Kidney epithelial cell (primary cell): ENCODE measurements around the gene PRDM10. TPM values are rescaled to one million over a fixed set of nuclear protein-coding genes. Genes with fewer than 3 reads are reported as not detected.
A peak's percentile ranks its signal among the peaks of the same experiment; 100 is the strongest.

Experiments used
- DNase-seq: peaks from one replicate; pipeline ENCODE4 v3.0.0-alpha.2; 2010; ENCODE audit warnings: low read depth
- H3K27me3 ChIP-seq: 2 replicates; pipeline ENCODE4 v1.6.0; 2011; ENCODE audit warnings: low read length; ENCODE audit not compliant: control insufficient read depth, insufficient read depth
- H3K36me3 ChIP-seq: 2 replicates; pipeline ENCODE4 v1.5.1; 2011; ENCODE audit warnings: low read length; ENCODE audit not compliant: control insufficient read depth, insufficient read depth
- H3K4me3 ChIP-seq: 2 replicates; pipeline ENCODE4 v1.5.1; 2011; ENCODE audit warnings: low read depth, mild to moderate bottlenecking, control low read depth, low read length
- total RNA-seq: library from RNA; depleted of rRNA; stranded (reverse); fragments of >200 nt; gene quantifications from 2 replicates; pipeline ENCODE4 v1.2.3, GENCODE V29; 2015
- TF ChIP-seq, protein P1 (sequence below): IDR thresholded peaks from 2 replicates; pipeline ENCODE4 v1.5.1; 2011; ENCODE audit warnings: mild to moderate bottlenecking, moderate library complexity, low read length, control low read depth, inconsistent platforms; ENCODE audit not compliant: insufficient read depth, poor library complexity, severe bottlenecking

Gene PRDM10
- total RNA-seq, 1 donor from 2014 or later: 7.1 TPM

DNA sequence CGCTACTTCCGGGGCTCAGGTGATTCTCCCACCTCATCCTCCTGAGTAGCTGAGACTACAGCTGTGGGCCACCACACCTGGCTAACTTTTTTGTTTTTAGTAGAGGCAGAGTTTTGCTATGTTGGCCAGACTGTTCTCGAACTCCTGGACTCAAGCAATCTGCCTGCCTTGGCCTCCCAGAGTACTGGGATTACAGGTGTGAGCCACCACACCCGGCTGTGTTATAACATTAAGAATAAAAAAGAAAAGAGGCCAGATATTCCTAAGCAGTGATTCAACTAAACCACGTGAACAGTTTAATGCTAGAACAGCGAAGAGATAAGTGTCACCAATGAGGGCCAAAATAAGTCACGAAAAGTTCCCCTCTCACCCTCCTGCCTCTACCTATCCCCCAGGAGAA is 3.7 kb downstream of the PRDM10 start:
- TF ChIP-seq, protein P1, sequence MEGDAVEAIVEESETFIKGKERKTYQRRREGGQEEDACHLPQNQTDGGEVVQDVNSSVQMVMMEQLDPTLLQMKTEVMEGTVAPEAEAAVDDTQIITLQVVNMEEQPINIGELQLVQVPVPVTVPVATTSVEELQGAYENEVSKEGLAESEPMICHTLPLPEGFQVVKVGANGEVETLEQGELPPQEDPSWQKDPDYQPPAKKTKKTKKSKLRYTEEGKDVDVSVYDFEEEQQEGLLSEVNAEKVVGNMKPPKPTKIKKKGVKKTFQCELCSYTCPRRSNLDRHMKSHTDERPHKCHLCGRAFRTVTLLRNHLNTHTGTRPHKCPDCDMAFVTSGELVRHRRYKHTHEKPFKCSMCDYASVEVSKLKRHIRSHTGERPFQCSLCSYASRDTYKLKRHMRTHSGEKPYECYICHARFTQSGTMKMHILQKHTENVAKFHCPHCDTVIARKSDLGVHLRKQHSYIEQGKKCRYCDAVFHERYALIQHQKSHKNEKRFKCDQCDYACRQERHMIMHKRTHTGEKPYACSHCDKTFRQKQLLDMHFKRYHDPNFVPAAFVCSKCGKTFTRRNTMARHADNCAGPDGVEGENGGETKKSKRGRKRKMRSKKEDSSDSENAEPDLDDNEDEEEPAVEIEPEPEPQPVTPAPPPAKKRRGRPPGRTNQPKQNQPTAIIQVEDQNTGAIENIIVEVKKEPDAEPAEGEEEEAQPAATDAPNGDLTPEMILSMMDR: no peak
- H3K36me3 ChIP-seq: no peaks in the 10 kb centered on the region
- no peak overlapping the region for H3K4me3 ChIP-seq
- H3K27me3 ChIP-seq: no peaks in the 10 kb centered on the region
- DNase-seq: no peak

DNA sequence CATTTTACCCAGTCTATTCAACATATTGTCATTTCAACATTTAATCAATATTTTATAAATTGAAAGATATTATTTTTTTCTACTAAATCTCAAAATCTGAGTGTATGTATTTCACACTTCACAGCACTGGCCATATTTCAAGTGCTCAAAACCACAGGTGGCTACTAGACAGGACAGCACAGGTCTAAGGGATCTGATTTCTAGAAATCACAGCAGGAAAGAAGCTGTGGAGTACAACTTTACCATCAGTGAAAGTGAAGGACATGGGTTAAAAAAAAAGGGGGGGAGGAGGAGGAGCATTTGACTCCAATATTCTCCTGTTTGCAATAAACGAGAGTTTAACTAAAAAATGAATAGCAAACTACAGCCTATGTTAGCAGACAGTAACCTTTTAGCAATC is 4.5 kb downstream of the PRDM10 start:
- DNase-seq: no peak
- Histone ChIP-seq H3K36me3 (no peaks in the 10 kb centered on the region), H3K4me3 (no peak overlapping the region), H3K27me3 (no peaks in the 10 kb centered on the region)
- TF ChIP-seq, protein P1: no peak

DNA sequence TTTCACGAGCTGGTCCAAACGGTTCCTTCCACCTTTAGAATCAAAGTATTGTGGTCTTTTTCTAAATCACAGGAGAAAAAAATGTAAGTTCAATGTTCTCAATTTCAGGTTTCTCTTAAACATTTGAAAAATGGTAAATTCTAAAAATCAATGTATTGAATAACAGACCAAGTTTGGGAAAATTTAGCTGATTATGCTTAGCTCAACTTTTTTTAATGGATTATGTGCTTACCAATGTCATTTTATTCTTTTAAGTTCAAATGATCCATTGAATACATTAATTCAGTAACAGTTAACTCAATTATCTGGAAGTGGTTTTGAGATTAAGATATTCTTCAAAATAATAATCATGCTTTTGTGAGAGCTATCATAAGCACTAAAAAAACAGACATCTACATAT is 5.1 kb downstream of the PRDM10 start:
- Histone ChIP-seq H3K36me3 (no peaks in the 10 kb centered on the region), H3K4me3 (no peak overlapping the region), H3K27me3 (no peaks in the 10 kb centered on the region)
- TF ChIP-seq, protein P1: no peak
- no peak for DNase-seq

DNA sequence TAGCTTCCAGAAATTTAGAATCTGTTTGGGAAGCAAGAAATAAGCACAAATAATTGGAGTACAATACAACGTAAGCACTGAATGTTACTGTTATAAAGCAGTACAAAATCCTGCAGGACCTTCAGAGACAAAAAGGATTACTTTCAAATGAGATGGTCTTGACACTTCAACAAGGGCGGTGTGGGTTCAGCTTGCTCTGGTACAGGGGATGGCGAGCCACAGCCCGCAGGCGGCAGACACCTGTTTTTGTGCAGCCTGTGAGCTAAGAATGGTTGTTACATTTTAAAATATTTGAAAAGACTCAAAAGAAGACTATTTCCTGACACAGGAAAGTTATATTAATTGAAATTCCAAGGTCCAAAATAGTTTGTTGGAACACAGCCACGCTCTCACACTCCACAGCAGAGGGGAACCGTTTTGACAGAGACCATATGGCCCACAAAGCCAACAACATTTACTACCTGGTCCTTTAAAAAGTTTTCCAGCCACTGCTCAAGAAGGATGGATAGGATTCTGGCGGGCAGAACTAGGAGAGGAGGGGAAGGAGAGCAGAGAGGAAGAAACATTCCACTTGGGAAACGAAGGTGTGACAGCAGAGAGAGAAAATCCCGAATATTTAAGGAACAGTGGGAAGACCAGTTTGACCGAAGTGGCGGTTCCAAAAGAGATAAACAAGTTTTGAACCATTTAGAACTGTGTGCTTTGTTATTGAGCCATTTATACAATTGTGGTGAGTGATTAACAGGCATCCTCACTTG is 6.3 kb downstream of the PRDM10 start:
- TF ChIP-seq, protein P1: no peak
- Histone ChIP-seq H3K36me3 (no peaks in the 10 kb centered on the region), H3K27me3 (no peaks in the 10 kb centered on the region), H3K4me3 (no peak overlapping the region)
- no peak for DNase-seq

DNA sequence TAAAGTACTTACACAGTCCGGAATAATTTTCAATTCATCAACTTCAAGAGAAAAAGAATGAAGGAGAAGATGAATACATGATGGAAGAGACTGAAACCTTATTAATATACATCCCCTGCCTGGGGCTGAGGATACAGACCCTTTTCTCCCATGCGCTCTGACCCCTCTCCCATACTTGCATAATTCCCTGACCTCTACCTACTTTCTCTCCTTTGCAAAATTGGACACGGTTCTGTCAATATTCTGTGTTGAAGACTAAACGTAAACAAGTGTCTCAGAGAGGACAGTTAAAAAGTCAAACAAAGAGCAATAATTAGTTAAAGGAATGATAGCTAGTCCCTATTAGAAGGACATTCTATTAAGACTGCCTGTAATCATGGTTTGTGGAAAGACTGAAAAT is 7.5 kb downstream of the PRDM10 start:
- TF ChIP-seq, protein P1: no peak
- no peak overlapping the region for H3K4me3 ChIP-seq
- H3K27me3 ChIP-seq: no peaks in the 10 kb centered on the region
- DNase-seq: no peak
- H3K36me3 ChIP-seq: no peaks in the 10 kb centered on the region

DNA sequence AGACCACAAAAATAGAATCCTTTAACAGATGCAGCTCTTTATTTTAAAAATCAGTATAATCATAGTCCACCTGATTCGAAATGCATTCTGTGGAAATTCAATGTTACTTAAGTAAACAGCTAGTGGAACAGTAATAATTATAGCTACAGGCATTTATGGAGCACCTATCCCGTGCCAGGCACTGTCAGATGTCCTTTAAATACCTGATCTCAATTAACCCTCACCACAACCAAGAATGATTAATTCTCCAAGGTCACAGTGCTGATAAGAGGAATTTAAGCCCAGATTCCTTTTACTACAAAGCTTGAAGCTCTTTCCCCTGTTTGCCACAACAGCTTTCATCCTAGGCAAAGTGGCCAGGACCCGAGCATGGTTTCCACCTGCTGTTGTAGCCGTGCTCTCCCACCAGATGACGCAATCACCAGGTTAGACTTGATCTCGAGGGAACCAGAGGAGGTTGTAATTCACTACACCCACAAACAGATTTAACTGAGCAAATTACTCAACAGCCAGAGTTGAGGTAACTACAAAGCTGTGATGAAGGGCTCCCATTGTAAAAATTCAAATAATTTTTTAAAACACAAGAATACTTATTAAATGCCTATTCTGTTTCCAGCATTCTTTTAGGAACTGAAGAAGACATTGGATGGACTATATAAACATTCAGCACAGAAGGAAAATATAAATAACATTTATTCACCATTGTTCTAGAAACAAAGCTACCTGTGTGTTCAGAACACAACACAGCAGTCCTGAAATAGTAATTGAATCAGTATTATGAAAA is 10.3 kb downstream of the PRDM10 start:
- TF ChIP-seq, protein P1: peak; percentile 60
- Histone ChIP-seq H3K36me3 (no peaks in the 10 kb centered on the region), H3K27me3 (no peaks in the 10 kb centered on the region), H3K4me3 (no peak overlapping the region)
- DNase-seq: no peak
